HG03159 (cell line): Measurements from ENCODE around the gene CAPN10.
"Not testable (repeated sequence)": the region's sequence is repeated elsewhere in the genome, so short reads cannot be mapped to it uniquely, and the experiment has no call there.

ENCODE experiments used
- ATAC-seq: cut with Tn5 transposase; IDR thresholded peaks from one replicate; pipeline ENCODE4 v1.9.1; 2021; ENCODE audit warnings: mild to moderate bottlenecking, moderate library complexity; ENCODE audit not compliant: unreplicated experiment

Gene CAPN10

DNA sequence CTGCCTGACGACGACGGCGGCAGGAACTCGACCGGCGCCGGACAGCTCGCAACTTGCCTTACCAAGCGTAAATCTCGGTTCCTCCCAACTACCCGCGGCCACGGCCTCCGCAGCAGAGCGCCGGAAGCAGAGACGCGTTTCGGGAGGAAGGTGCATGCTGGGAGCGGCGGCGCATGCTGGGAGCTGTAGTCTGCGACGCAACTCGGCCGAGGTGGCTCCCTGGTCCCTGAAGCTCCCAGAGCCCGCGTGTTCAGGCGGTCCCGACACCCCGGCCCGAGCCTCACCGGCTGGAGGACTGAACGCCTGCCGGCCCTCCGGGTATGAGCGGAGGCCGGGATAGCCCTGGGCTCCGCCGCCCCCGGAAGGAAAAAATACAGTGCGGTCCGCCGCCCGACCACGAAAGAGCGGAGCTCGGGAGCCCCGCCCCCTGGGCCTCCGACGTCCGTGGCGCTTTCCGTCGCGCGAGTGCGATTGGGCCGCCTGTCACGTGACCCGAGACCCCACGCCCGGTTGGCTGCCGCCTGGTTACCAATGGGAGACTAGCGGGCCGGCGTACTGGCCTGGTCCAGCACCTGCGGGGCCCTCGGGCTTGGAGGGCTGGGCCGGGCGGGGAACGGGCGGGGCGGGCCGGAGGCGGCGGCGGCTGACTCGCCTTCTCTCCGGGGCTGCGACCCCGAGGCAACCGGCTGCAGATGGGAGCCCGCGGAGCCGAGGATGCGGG, at the start of gene CAPN10:
CAPN10 (plus strand) TSS at position 537 of the 721 bp plus-strand sequence; CDS start at position 715, 178 bp downstream.
- peak; percentile 69 for ATAC-seq

- ATAC-seq, result no peak
Measured at GRCh38 chr2:240538031-240538780, 48.3 kb upstream of the CAPN10 start.

- not testable (repeated sequence) for ATAC-seq
Measured at GRCh38 chr2:240539101-240539500, 47.4 kb upstream of the CAPN10 start.

DNA sequence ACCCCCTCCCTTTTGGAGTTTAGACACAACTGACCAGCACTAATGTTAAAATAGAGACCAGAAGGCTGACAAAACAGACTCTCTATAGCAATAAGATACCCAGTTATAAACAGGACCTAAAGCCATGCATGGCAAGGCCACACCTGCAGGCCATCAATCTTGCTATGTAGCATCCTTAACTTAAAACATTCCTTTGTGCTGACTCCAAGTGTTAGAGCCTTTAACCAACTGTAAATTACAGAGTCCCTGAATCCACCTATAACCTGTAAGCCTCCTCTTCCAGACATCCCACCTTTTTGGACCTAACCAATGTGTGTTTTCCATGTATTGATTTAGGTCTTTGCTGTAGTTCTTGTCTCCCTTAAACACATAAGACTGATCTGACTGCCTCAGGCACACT, 46.6 kb upstream of the CAPN10 start:
- ATAC-seq, result no peak

- no peak for ATAC-seq
Measured at GRCh38 chr2:240551288-240551687, 35.2 kb upstream of the CAPN10 start.

- no peak for ATAC-seq
Measured at GRCh38 chr2:240551811-240552210, 34.7 kb upstream of the CAPN10 start.

DNA sequence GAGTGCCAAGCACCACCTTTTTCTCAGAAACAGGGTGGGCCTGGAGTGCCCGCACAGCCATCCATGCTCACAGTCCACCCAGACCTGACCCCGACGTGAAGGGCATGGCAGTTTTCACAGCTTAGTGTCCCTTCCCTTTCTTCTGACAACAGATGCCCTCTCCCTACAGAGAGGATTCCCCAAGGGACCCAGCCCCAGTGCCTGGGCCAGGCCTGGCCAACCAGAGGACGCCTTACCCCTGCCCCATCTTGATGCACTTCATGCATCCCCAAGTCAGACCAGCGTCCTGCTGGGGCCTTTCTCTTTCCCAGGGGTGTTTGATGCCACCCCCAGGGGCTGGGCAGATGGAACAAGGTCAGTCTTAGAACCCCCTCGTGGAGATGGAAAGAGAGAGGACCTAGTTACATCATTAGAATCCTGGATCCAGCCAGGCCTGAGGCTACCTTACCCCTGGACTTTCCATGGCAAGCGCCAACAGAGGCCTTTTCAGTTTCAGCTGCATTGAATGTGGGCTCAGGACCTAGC, 32.5 kb upstream of the CAPN10 start:
- no peak for ATAC-seq

DNA sequence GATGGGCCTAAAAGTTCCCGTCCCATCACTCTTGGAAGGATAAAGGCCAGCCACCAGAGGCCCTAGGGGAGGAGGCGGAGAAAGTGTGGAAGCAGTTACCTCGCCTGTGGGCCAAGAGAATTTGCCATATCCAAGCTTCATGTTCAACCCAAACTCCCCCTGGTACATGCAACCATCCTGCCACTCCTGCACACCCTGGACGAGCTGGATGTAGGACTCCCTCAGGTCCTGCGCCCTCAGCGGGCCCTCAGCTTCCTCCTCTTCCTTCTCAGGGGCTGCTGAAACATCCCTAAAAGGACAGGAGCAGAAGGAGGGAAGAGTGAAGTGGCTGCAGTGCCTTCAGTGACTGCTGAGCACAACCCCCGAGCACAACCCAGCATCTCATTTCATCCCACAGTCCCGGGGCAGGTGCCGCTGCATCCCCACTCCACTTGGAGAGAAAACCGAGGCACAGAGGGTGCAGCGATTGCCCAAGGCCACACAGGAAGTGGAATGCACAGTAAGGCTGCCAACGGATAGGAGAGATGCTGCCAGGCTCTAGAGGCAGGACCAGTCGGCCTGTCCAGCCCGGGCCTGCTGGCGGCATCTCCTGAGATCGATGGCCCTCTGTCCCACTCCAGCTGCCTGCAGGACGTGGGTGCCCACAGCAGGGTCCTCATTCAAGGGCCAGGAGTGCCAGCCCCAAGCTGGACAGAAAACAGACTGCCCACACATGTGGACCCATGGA, 31.6 kb upstream of the CAPN10 start:
- no peak for ATAC-seq

- ATAC-seq, result no peak
Measured at GRCh38 chr2:240555541-240556250, 30.8 kb upstream of the CAPN10 start.

GRCh38 chr2:240556553-240557100, 29.9 kb upstream of the CAPN10 start:
- no peak for ATAC-seq

DNA sequence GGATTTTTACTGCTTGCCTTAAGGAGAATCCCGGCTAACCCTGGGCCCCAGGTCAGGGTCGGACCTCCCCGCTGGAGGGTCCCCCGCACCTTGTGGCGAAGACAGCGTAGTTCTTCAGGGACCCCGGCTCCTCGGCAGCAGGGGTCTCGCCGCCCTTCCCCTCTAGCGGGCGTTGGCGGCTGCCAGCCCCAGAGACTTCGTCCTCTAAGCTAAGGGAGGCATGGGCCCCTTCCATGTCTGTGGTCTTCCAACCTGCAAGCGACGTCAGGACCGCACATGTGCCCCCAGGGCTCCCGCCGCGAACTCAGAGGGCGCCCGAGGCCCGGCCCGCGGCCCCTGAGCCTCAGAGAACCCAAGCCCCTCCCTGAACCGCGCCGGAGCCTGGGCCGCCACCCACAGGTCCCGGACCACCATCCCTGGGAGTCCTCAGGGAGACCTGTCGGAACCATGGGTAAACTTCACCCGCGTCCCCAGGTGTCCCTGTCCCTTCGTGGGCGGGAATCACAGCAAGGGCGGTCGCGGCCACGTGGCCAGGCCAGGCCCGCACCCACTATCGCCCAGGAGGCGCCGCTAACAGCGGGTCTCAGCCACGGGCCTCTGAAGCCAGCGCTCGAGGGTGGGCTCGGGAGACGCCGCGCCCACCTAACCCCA, 29.3 kb upstream of the CAPN10 start:
- no peak for ATAC-seq

- no peak for ATAC-seq
Measured at GRCh38 chr2:240557808-240558207, 28.7 kb upstream of the CAPN10 start, which contains the start of gene ANKMY1. Gene ANKMY1, minus strand, starts transcription at chr2:240557988. Its CDS starts 653 bp downstream, at chr2:240557335.

- ATAC-seq, result no peak
Measured at GRCh38 chr2:240558236-240558761, 28.2 kb upstream of the CAPN10 start.

- ATAC-seq, result no peak
Measured at GRCh38 chr2:240559286-240559685, 27.2 kb upstream of the CAPN10 start.

GRCh38 chr2:240560084-240560479, 26.5 kb upstream of the CAPN10 start, which contains the start of gene DUSP28:
Gene DUSP28, plus strand, starts transcription at chr2:240560357. Its CDS starts 328 bp downstream, at chr2:240560685.
- peak; percentile 58 for ATAC-seq

DNA sequence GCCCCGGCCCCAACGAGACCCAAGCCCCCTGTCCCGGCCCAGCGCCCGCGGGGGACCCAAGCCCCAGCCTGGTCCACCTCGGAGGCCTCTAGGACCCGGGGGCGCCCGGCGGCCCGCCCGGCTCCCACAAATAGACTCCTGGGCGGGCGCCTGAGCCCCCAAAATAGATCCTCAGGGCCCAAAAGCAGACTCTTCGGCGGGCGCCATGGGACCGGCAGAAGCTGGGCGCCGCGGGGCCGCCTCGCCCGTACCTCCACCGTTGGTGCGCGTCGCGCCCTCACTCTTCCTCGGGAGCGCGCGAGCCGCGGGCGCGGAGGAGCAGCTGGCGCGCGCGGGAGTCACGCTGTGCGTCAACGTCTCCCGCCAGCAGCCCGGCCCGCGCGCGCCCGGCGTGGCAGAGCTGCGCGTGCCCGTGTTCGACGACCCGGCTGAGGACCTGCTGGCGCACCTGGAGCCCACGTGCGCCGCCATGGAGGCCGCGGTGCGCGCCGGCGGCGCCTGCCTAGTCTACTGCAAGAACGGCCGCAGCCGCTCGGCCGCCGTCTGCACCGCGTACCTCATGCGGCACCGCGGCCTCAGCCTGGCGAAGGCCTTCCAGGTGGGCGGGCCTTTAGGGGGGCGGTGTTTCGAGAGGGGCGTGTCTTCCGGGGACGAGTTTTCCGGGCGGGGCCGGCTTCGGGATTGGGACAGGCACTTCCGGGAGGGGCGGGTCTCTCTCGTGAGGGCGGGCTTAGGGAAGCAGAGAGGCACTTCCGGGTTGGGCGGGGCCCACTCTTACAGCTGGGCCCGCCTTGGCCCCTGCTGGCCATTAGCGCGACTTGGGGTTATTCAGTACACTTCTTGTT, 25.8 kb upstream of the CAPN10 start:
- peak; percentile 63 for ATAC-seq

GRCh38 chr2:240561325-240561971, 25.1 kb upstream of the CAPN10 start:
- peak; percentile 8 for ATAC-seq

- not testable (repeated sequence) for ATAC-seq
Measured at GRCh38 chr2:240563231-240563630, 23.3 kb upstream of the CAPN10 start.
